Measurements from ENCODE around the gene BLMH.
"Not testable (repeated sequence)": the region's sequence is repeated elsewhere in the genome, so short reads cannot be mapped to it uniquely, and the experiment has no call there.

BLMH gene

DNA sequence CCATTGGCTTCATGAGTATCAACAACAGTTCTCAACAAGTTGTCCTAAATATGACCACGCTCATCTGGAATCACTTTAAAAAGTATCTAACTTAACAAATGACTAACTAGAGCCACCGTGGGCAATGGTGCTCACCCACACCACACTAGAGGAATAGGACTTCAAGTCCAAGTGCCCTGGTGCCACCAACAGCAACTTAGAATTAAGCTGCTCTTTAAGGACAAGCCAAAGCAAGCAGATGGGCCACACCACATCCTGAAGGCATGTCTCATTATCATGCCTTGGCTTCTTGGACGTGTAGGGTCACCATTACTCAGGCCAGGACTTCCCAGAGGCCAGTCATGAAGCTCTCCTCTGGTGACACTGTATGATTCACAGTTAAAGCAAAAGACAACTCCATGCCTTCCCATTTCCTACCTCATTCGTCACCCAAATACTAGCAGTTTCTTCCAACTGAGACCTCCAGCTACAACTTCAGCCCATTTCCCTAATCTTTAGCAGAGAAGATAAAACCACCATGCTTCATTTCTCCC is 46.8 kb downstream of the BLMH start:
- no peak for DNase-seq

DNA sequence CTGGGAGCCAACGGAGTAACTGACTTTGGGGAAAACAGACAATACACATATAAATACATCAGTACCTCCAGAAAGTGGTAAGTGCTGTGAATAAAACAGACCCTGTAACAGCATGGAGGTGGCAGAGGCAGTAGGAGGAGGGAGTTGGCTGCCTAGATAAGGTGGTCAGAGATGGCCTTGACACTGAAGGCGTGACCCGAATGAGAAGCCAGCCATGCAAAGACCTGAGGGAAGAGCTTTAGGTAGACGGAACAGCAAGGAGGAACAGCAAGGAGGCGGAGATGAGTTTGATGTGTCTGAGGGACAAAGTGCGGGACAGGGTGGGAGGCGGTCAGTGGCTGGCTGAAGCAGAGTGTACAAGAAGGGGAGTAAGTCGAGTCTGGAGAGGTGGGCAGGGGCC is 48.2 kb downstream of the BLMH start:
- DNase-seq = no peak

DNA sequence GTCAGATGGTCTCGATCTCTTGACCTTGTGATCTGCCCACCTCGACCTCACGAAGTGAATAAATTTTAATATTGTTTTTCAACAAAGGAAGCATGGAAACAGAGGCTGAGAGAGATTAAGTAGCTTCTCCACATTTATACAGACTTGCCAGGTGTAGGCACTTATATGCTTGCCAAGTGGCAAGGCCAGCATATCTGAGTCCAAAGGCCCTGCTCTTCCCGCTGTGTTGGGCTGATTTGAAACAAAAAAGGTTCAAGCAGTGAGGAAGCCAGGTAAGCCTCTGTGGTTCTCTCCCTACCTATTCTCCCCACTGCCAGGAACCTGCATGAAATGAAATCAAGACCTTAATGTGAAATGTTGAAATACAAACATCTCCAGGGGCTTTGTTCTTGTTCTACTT is 48.7 kb downstream of the BLMH start:
- DNase-seq = no peak

DNA sequence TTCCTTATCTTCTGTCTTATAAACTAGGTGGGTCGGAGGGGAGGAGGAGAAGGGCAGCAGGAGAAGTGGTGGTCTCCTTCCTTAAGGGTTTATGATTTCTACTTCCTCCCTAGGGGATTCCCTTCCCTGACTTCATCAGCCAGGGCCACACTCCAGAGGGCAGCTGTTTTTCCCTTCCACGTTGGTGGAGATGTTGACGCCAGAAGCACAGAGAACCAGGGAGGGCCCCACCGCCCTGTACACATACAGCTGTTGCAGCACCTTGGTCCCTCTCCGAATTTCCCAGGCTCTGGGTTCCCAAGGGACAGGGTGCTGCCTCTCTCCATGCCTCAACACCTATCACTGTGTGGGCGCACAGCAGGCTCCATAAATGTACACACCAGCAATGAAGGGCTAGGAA is 50.7 kb downstream of the BLMH start:
- DNase-seq = no peak

DNA sequence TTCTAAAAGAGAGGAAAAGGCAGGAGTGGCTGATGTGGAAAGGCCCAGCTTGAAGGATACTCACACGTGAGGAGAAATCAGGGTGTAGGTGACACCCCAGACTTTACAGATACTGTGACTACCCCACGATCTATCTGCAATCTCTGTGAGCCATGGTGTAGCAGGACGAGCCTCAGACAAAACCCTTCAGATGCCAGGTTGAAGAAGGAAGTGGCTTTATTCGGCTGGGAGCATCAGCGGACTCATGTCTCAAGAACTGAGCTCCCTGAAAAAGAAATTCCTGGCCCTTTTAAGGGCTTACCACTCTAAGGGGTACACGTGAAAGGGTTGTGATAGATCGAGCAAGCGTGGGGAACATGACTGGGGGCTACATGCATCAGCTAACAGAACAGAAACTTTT is 51.6 kb downstream of the BLMH start:
- DNase-seq = no peak

DNA sequence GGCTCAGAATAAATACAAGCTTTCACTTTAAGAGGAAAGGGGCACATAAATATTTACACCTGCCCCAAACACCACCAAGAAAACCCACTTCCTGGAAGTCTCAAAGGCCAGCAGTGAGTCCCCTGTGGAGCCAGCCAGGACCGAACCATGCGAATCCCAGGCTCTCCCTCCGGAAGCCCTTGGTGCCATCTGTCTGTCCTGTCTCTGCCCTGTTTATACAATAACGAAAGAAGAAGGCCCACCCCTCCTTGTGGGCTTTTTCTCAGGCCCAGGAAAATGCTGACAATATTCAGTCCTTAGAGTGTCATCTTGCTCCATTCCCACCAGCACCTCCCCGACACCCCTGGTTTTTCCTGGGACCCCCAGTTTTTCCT is 52.7 kb downstream of the BLMH start:
- DNase-seq = no peak

DNA sequence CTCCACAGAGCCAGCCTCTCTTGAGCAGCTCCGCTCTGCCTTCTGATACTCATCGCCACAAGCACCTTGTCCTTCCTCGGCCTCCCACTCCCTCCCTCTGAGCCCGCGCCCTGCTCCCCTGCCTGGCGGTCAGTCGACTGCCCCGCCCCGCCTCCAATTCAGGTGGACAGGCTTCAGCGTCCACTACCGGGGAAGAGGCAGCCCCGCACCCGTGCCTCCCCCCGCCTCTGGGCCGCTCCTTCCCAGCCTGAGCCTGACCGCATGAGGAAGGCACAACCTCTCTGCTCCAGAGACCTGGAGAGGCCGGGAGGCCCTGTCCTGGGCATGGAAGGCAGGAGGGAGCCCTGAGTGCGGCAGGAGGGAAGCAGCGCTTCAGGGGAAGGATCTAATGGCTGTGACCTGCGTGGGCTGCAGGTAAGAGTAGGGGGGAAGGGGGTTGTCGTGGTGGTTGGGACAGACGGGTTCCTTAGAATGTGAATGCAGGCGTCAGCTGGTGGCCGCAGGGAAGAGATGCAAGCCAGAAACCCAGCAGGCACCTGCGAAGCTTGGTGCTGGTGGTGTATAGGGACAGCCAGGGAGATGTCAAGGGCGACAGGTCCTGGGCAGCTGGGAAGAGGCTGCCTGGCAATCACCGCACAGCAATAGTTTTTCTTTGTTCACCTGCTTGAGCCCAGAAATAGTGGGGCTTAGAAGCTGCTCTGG is 53.2 kb downstream of the BLMH start:
- DNase-seq = no peak

DNA sequence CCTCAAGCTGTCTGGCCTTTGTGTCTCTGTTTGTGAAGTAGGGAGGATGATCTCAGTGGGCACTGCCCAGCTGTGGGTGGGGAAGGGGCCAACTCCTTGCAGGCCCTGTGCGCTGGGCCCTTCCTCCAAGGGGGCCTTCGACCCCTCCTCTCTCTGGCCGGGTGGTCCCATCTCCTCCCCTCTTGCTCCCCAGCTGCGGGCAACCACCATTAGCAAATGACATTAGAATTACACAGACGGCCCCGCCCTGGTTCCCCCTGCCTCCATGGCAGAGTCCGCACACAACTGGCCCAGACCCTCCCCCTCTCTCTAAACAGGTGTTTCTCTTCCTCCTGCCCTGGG is 53.8 kb downstream of the BLMH start:
- no peak for DNase-seq

DNA sequence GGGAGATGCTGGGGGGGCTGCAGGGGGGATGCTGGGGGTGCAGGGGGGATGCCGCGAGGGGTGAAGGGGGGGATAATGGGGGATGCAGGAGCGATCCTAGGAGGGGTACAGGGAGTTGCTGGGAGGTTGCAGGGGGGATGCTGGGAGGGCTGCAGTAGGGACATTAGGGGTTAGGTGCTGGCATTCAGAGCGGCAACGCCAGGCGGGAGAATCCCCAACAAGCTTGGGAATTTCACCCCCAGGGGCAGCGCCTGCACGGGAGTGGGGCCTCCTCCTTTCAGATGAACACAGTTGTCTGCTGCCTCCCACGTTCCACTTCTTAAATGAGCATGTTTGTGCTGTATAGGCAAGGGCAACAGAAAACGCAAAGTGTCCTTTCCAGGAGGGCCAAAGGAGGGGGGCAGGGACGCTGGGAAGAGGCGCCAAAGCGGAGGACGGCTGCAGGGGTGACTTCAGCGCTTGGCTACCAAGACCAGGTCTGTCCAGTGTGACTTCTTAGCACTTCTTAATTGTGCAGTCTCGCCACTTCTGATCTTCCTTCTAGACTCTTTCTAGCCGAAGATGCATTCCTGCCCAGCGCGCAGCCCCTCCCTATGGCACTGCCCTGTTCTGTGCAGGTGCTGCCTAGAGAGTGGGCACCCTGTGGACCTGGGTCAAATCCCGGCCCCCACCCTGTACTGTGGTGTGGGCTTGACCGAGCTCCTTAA is 54.3 kb downstream of the BLMH start:
- no peak for DNase-seq

DNA sequence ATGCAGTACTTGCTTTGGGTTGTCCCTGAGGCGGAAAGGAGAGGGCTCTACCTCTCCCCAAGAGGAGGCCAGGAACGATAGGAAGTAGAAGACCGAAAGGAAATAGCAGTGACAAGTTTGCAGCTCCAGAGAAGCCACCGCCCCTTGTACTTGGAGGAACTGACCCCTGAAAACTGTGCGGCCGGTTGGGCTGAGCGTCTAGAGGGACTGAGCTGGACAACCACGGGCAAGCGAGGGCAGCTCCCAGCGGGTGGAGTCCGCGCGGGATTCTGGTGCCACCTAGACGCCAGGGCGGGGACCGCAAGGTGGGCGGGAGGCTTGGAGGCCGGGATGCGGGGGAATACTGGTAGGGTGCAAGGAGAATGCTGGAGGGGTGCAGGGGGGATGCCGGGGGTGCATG is 55.0 kb downstream of the BLMH start:
- no peak for DNase-seq

DNA sequence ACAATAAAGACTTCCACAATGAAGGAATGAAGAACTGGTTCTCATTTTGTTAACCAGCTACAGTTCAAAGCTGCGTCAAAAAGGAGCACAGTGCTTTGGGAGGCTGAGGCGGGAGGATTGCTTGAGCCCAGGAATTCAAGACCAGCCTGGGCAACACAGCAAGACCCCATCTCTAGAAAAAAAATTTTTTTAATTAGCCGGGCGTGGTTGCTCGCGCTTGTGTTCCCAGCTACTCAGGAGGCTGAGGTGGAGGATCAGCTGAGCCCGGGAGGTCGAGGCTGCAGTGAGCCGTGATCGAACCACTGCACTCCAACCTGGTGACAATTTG is 55.5 kb downstream of the BLMH start:
- DNase-seq = no peak

DNA sequence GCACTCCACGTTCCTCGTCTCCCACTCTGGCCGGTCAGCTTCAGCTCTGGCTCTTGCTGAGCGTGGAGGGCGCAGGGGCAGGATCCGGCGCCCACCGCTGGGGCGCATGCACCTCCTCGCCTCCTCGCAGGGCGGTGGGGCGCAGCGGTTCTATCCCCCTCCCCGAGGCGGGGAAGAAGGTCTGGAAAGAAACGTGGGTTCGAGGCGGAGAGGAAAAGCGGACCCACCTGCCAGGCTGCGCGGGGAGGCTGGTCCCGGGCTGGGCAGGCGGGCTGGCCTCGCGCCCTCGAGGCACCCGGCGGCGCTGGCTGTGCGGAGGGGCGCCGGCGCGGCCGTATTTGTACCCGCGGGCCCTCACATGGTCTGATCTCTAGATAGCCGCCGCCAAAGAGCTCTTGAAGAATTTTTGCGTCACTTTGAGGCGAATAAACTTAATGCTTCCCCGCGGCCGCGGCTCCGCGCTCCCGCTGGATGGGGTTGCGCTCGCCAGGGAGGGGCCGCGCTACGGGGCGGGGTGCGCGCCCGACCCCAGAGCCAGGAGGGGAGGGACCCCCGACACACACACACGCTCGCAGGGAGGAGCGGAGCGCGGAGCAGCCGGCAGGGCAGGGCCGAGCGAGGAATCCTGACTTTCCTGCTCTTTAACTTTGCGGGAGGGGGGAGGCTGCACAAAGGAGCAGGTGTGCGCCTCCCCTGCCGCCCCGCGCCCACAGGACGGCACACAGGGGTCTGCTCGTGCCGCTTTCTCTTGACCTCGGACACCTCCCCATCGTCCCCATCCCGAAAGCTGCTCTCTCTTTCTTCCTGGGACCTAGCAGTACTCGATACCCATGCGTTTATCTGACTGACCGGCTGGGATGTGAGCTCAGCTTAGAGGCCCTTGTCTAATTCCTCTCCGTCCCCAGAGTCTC is 56.1 kb downstream of the BLMH start, which contains the start of gene SLC6A4:
Gene SLC6A4 (minus strand): TSS at position 312 of the 911 bp plus-strand sequence. CDS start 13,739 bp downstream, outside the sequence.
- no peak for DNase-seq

DNA sequence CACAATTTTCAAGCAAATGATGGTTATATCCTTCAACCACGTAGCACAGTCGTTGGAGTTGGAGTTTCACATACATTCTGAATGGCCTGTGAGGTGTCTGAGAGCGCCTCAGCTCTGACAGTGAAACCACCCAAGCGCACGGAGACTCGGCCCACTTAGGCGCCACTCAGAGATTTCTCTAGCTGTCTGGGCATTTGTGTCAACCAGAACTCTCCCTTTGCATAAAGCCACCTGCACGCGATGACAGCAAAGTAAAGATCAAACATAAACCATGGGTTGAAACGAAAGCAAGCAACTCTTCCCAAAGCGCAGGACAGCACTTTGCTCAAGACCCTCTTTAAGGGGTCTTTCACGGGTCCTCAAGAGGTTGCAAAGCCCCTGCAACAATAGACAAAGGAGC is 56.8 kb downstream of the BLMH start:
- no peak for DNase-seq

DNA sequence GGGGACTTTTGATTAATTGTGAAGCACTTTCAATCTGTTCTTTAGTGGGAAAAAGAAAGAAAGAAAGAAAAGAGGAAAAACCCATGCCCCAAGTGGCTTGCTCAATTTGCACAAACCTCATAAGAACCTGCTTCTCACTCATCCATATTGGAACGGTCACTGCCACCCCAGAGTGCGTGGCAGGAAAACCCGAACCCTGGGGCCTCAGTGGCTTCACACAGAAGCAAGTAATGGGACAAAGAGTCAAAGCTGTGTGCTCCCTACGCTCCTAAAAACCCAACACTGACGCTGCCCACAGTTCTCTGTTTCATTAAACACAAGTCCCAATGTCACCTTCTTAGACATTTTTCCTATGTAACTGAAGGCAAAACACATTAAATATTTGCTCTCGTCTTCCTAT is 57.4 kb downstream of the BLMH start:
- no peak for DNase-seq

DNA sequence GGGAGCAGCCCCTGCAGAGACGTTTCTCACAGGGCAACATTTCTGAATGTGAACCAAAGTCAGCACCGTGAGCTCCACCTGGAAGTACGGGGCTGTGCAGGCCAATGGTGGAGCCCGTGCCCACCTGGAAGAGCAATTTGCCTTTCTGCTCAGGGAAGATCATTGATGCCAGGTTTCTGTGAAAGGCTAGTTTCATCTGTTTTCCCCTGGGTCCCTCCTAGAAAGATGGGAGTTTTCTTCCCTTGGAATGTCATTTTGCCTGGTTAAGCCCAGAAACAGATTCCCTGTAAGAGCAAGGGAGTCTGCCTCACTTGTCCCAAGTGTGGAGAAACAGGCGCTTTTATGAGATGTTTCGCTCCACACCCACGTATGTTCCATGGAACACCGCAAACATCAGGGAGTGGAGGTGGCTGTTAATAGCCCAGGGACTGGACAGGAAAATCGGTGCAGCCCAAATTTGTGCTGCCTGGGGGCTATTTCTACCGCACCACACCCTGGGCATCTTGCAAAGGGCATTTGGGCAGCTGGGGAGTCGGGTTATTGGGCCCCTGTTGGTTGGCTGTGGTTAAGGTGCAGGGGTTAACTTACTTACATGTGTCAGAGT is 58.8 kb downstream of the BLMH start:
- no peak for DNase-seq

DNA sequence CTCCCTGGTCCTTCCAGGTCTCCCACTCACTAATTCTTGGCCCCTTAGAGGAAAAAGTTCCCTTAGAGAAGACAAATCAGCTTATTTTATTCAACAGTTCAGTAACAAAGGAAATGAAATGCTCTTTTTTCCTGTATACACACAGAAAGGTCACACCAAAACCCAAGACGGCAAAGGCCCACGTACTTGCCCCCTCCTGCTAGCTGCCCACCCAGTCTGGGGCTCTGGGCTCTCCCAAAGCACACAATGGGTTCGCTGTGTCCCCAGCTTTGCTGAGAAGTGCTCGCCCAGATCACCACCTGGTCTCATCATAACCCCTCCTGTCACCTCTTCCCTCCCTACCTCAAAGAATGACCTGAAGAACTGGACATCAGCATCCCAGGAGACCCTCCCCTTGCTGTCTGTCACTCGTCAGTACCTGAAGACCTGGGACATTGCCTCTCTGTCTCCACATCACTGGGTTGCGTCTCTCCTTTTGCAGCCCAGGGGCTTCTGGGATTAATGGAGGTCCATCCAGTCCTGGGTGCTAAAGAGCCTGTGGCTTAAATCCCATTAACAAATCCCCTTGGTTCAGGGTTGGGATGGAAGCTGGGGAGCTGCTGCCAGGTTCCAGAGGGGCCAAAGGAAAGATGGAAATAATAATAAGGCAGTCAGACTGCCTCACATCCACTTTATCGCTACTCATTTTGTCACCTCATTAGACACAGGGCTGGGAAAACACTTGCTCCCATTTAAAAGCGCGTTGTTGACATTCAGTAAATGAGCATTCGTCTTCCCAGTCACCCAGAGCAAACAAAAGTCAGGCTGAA is 59.5 kb downstream of the BLMH start:
- no peak for DNase-seq

DNA sequence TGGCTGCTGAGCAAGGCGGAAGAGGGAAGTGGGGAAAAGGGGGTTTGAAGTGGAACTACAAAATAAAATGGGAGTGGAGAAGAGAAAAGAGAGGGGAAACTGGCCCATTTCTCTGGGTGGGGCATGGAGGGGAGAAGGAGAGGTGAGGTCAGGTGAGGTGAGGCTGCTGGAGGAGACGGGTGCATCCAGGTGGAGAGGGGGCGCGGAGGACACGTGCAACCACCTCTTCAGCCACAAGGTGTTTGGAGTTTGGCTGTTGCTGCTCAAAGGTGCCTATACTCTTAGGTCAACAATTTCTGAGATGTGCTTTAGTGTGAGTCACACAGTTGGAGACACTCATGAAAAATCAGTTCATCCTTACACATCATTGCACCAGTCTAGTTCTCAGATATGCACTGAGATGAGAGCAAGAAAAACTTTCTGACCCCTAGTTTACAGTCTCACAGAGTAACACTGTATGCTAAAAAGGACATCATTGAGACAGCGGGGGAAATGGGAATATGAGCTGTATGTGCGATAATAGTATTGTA is 61.1 kb downstream of the BLMH start:
- DNase-seq = no peak

DNA sequence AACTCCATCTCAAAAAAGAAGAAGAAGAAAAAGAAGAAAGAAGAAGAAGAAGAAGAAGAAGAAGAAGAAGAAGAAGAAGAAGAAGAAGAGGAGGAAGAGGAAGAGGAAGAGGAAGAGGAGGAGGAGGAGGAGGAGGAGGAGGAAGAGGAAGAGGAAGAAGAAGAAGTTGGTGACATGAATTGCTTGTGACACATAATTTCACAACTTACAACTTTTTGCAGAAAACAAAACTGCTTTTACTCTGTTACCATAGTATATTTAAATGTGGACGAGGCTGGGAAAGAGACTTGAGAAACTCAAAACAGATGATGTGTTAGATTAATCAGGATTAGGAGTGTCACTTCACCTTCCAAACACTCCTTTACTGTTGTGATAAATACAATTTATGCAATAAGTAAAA is 61.7 kb downstream of the BLMH start:
- DNase-seq = not testable (repeated sequence)

DNA sequence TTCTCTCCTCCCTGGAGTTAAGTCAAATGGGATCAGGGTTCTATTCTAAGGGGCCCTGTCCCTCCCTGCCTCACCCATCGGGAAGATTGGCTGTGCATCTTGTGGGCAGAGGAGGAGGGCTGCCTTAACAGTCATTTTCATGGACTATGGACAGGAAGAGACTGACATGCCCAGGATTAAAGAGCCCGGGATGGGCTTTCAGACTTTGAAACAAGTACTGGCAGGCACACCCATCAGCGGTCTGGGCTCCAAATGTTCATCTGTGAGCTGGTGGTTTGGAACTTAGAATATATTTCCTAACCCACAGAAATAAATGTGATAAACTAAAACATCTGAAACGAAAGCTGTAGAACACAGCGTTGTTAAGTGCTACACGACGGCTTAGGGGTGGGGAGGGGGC is 62.7 kb downstream of the BLMH start:
- DNase-seq = no peak

DNA sequence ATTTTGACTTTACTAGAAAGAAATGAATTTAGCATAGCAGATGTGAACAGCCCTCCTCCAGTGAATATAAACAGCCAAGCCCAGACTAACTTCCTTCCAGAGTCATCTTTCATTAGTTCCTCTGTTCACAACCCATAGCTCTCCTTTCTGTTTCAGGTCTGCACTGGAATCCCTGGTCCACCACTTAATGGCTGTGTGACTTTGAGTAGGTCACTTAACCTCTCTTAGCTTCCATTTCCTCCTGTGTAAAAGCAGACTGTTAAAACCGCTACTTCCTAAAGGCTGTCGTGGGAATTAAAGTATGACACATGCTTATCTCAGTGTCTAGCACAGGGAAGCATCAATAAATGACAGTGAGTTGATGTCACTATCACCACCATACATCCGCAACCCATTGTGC is 63.7 kb downstream of the BLMH start:
- DNase-seq = no peak

DNA sequence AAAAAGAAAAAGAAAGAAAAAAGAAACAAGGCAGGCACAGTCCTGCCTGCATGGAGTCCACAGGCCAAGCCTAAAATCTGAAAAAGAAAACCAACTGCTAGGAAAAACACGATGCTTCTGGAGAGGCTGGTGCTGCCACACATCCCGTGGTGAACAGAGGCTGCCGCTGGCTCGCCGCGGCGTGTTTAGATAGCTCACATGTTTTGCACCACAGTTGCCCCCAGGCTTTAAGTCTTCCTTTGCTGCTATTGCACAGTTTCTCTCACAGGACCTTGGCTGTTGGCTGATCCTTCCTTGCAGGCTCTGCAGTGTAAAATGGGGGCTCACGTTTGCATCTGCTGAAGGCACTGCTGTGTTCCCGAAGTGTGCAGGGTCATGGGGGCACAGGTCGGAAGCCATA is 64.9 kb downstream of the BLMH start:
- no peak for DNase-seq

DNA sequence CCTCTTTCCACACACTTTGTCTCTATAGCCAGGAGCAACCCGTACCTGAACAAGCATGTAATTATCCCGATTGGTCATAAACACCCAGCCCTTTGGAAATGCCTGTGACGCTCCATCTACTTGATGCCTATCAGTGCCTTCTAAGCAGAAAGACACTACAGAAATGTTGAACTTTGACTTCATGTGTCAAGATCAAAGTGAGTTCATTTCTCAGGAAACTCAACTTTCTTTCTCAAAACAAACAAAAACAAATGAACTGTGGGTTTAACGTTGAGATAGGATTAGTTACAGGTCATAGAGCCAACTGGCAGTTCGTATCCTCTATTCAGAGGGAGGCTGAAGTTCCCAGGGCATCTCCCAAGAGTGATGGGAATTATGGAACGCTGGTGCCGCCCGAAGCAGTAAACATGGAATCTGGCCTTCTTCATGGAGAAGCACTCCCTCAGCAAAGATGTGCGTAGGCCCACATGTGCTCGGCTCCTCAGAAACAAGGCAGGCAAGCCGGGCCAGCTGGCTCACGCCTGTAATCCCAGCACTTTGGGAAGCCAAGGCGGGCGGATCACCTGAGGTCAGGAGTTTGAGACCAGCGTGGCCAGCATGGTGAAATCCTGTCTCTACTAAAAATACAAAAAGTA is 65.7 kb downstream of the BLMH start:
- no peak for DNase-seq
